Cortex of kidney (tissue), 1 donor: ENCODE results near the gene BZW1.
"Not testable (repeated sequence)": the region's sequence is repeated elsewhere in the genome, so short reads cannot be mapped to it uniquely, and the experiment has no call there.

Experiments
- DNase-seq: peaks from one replicate; lab custom pipeline; 2025; lab: John Stamatoyannopoulos, UW

BZW1 gene

DNA sequence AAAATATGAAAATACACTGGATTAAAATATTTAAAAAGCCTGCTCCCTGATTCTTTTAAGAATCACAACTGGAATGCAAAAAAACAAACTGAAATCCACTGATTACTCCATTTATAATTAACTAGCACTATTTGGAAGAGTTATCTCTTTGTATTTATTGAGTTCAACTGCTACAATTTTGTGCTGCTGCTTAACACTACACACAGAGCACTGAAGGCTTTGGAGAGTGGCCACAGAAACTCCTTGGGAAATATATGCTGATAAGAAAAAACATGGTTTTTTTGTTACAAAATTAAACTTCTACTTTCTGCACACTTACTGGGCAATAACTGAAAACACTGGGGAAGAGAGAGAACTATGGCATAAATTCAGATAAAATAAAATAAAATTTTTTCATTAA lies 19.8 kb upstream of the BZW1 start:
- DNase-seq = no peak

DNA sequence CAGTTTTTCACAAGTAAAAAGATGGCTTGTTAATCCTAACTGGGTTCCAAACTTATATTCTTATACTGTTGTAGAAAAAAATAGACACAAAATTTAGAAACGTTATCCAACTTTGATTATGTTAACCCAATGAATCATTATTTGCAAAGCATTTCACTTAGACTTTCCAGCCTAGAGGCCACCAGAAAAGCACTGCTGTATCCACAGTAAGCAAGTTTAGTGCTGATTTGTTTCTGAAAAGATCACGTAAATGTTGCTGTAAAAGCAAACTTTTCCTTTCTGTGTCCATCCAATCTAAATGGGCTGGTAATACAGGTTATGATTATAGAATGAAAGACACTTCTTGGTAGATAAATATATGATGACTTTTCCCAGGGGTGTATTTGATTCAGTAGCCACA lies 17.6 kb upstream of the BZW1 start:
- DNase-seq = no peak

DNA sequence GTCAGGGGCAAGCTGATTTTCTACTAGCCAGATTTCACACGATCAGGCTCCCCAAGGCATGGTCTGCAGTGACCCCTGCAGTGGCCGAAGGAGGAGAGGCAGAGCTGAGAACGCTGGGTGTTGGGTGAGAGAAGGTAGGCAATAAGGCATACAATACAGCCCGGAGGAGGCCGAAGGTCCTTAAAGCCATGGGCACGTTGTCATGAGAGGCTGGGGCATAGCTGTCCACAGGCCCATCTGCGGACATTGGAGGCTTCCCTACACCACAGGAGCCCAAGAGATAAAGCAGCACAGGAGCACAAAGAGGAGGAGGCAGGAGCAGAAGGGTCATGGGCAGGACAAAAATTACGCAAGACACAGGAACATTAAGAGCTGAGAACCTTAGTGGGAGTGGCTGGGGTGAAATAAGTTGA lies 16.7 kb upstream of the BZW1 start:
- no peak for DNase-seq

DNA sequence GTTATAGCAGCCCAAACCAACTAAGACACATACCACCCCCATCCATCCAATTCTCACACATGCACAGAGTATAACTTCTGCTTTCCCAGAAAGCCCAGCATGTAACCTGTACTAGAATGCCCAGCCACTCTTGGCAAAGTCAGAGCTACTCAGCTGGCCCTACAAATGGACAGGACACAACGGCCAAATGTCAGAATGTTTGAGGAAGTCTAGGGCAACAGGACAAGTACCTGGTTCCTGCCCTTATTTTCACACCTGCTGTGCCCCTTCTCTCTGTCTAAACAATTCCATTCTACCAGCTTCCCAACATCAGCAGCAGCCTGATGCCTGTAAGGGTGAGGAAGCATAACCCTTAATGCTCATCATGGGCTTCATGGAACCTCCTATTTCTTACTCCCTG lies 15.1 kb upstream of the BZW1 start:
- no peak for DNase-seq

DNA sequence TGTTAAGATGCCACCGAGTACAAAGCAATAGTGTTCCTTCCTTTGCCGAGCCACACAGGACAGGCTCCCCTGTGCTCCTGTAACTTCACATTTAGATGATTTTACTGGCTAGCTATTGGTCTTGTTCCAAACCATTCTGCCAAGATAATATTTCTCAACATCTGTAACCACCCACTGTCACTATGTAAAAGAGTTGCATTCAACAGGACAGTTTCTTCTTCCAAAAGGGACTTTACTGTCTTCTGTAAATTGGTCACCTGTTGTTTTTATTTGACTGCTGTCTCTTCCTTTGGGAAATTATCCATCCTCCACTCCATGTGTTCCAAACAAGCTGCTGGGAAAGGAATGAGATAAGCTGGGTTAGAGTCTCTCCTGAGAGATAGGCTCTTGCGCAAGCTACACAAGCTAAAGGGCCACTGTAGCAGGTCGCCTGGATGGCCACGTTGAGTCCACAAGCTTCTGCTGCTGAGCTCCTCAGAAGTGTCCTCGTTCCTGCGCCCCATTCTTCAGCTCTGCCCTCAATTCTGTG lies 14.4 kb upstream of the BZW1 start:
- no peak for DNase-seq

DNA sequence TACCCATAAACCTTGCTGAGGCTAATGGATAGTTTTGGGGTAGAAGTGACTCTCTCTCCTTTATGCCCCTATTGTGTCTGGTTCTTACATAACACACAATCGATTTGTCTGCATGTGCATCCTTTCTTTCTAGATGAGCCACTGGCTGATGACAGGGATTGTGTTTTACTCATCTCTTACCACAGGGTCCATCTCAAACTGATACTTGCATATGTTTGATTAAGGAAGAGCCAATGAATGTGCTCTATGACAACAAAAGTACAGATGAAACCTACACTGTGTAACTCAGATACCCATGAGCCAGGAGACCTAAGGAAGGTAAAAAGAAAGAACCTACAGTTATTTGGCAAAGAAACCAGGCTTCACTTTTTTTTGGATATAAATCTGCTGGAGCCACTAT lies 13.2 kb upstream of the BZW1 start:
- DNase-seq = no peak

DNA sequence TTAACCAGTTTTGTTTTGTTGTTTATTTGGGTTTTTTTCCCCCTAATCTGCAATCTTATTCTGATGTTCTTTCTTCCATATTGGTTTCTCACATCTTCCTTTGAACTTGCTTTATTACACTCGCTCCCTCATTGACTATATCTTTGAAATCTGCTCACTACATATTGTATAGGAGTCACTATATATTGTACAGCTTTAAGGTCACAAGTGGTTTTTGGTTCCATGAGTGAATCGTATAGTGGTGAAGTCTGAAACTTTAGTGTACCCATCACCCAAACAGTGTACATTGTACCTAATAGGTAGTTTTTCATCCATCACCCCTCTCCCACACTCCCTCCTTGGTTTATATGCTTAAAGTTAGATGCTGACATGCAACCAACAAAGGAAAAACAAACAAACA lies 11.3 kb upstream of the BZW1 start:
- no peak for DNase-seq

DNA sequence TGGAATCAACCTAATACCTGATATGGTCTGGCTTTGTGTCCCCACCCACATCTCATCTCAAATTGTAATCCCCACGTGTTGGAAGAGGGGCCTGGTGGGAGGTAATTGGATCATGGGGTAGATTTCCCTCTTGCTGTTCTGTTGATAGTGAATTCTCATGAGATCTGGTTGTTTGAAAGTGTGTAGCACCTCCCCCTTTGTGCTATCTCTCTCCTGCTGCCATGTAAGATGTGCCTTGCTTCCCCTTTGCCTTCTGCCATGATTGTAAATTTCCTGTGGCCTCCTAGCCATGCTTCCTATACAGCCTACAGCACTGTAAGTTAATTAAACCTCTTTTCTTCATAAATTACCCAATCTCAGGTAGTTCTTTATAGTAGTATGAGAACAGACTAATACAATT lies 10.3 kb upstream of the BZW1 start:
- not testable (repeated sequence) for DNase-seq

DNA sequence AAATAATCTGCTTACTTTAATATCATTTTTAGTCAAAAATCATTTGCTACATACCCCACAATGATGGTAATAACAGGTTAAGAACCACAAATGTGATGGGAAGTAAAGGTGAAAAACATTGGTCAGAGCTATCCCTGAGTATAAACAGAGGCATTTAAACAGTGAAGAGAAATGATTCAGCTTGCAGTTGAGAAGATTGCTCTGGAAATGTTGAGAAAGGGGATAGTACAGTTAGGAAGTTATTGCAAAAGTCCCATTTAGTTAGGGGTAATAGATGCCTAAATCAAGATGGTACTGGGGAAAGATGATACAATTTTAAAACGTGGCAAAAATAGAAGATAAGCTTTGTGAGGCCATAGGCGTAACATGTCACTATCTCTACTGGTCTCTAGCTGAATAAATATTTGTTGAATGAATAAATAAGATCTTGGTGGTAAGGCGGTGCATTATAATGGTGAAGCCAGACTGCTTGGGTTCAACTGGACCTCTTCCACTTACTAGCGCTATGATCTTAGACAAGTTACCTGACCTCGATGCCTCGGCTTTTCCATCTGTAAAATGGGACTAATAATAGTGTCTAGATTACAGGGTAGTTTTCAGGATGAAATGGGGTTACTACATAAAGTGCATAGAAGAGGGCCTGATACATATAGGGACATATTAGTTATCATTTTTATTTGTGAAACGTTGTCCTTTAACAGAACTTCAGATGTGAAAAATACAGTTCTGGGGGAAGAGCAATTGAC lies 2.0 kb upstream of the BZW1 start:
- DNase-seq = no peak

DNA sequence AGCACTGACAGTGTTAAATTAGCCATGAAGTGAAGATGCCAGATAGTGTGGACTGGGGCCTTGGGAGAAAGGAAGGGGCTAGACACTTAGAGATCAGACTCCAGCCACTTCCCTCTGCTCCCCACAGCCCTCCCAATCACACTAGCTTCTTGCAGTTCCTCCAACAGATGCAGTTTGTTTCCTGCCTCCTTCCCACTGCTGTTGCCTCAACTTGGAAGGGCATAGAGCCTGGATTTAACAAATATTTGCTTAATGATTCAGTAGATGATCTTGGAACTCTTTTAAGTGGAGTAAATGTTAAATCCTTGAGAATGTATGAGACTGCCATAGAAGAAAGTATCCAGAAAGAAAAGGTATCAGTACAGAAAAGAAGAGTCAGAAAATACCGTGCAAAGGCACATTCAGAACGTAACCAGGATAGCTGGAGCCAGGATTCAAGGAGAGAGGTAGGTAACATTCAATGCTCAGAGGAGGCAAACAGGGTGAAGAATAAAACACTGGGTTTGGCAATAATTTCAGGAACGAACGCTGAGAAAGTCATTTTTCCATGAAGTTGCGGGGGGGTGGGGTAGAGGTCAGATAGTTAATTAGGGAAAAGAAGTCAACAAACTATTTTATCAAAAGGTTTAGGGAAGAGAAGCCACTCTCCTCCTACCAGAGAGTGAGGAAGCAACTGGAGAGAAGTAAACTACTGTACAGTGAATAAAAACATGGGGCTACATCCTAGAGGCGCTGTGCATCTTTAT lies 1.3 kb upstream of the BZW1 start:
- no peak for DNase-seq

DNA sequence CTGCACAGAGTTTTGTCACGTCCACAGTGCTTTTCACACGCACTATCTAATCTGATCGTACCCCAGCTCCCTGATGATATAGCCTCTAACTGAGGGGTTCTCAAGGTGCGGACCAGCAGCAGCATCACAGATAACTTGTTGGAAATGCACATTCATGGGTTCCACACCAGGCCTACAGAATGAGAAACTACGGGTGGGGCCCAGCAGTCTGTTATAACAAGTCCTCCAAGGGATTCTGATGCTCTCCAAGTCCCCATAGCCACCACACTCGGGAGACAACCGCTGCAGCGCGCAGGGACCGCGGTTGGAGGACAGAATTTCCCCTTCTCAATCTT lies 745 bp upstream of the BZW1 start:
- peak; percentile 32 for DNase-seq

DNA sequence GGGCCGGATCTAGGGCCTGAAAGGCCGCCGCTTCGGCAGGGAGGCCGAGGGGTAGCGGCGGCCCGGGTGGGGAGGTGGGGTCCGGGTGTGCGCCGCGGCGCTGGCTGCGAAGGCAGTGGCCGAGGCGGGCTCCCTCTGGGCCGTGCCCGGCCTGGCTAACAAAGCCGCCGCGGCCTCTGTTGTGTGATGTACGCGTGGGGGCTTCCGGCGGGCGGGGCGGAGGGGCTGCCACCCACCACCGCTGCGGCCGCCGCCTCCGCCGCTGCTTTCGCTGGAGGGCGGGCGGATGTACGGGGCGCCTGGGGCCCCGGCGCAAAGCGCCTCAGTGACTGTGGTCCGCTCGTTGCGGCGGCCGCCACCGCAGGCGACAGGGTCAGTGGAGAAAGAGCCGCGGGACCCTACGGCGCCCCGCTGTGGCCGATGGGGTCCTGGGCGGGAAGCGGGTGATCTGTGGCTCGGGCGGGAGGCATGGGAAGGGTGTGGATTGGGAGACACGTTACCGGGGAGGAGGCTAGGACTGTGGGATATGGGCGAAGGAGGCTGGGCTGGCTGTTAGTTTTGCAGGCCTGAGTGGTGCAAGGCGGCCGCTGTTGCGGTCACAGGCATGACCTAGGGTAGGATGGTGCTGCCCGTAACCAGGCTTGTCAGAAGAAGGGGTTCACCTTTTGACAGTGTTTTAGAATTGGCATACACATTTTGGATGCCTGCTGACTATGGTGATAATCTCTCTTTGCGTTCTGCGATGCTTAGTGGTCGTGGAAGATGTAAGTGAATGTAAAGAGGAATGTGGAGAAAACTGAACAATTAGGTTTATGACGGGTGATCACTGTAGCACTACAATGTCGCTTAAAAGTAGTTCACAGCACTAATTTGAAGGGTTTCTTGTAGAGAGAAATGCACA lies 662 bp downstream of the BZW1 start:
- no peak for DNase-seq

DNA sequence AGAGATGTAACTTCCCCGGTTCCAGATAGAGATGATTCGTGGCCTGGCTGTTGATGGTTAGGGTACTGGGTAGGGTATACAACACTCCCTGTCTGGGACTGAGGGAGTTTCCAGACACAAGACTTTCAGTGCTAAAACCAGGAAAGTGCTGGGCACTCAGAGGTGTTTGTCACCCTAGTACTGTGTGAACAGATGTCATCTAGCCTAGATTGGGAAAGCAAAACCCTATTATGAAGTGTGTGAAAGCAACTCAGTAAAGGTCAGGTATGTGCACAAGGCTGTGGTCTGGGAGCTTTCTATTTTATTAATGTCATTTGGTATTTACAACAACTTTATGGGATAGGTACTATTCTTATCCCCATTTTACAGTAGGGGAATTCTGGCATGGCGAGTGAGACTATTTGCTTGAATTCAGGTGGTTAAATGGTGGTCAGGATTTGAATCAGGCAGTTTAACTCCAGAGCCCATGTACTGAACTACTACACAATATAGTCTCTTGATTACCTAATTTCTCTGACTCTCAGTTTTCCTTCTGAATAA lies 2.6 kb downstream of the BZW1 start:
- DNase-seq = no peak

DNA sequence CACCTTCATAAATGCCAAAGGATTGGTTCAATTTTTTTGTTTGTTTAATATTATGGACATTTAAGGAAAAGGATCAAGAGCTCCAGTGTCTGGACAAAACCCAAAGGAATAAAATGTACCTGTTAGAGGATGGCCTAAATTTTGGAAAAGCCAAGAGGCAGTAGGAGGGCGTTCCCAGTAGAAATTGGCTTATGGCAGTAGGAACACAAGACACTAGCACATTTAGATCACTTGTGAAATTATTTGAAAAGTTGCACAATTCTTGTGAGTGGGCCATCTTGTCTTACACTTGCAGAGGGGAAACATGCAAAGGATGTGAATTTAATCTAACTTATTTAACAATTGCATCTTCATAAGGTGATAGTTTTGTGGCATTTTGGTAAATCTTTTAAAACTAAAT lies 3.2 kb downstream of the BZW1 start:
- DNase-seq = no peak

DNA sequence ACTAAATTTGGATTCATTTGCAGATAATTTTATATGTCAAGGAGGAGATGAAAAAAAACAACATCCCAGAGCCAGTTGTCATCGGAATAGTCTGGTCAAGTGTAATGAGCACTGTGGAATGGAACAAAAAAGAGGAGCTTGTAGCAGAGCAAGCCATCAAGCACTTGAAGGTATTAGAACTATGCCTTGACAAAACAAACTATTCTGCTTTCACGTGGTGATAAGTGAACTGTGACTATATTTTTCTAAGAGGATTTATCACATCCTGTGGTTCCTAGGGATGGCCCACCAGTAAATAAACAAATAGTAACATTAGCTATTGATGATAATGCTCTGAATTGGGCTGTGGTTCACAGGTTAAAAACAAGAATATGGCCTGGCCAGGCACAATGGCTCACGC lies 7.0 kb downstream of the BZW1 start:
- DNase-seq = not testable (repeated sequence)

DNA sequence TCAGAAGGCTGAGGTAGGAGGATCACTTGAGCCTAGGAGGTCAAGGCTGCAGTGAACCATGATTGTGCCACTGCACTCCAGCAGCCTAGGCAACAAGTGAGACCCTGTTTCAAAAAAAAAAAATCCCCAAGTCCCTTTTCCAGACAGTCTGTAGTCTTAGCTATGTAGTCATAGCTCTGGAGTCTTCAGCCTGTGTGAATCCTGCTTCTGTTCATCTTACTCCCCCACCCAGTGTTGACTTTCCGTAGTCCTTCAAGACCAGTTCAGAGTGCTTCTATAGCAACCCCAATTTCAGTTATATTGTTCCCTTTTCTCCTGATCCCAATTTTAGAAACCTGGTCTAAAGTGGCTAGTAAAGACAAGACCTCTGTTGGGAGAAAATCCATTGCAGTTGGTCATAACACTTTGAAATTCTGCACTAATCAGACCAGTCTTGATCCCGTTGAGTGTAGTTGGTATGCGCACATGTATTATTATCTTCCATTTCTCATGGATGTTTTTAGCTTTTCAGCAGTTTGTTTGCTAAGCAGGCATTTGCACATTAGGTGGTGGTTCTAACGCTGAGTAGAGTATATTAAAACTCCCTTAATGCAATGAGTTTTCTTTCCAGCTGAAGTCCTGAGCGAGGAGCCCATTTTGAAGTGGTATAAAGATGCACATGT lies 9.0 kb downstream of the BZW1 start:
- DNase-seq = no peak

DNA sequence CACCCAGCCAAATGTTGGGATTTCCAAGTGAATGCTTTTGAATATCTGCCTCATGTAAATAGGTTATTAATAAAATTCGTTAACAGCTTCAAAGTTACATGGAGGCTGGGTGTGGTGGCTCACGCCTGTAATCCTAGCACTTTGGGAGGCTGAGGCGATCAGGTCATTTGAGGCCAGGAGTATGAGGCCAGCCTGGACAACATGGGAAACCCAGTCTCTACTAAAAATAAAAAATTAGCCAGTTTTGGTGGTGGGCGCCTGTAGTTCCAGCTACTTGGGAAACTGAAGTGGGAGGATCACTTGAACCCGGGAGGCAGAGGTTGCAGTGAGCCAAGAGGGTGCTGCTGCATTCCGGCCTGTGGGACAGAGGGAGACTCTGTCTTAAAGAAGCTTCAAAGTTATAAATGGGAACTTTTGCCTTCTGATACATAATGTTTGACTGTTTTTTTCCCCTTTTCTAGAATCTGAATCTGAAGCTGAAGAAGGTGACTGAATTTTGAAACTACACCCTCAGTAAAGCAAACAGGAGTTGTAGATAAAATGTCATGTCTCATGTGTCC lies 10.1 kb downstream of the BZW1 start:
- no peak for DNase-seq

DNA sequence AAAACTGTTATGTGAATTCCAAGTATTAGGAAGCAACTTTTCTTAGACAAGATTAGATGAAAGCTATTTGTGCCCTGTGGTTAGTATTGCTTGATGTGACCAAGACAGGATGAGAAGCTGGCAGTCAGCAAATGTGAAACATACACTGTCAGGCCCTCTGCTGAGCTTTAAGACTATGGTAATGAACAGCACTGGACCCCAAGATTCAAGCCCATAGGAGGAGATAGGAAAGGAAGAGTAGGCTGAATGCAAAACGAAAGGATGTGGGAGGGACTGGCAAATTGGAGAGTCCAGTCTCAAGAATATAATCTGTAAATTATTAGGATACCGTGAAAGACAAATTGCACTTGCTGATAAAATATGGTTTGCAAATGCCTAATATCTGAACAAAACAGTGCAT lies 16.4 kb downstream of the BZW1 start:
- no peak for DNase-seq

DNA sequence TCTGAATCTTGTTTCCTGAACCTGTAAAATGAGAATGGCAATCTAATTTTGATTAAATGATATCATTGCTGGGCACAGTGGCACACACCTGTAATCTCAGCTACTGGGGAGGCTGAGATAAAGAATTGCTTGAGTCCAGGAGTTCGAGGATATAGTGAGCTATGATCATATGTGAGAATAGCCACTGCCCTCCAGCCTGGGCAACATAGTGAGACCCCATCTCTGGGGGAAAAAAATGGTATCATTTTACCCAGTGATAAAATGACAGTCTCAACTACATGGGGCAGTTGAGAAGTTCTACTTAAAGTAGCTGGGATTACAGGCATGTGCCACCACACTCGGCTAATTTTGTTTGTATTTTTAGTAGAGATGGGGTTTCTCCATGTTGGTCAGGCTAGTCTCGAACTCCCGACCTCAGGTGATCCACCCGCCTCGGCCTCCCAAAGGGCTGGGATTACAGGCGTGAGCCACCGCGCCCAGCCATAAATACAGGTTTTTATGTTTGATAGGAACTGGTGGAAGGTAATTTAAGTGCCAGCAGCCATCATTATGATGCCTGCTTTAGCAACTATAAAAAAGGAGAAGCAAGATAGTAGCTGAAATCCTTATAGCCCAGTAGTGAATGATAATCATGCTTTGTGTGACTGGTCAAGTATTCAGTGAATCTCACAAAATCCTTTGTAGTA lies 17.0 kb downstream of the BZW1 start:
- DNase-seq = no peak

DNA sequence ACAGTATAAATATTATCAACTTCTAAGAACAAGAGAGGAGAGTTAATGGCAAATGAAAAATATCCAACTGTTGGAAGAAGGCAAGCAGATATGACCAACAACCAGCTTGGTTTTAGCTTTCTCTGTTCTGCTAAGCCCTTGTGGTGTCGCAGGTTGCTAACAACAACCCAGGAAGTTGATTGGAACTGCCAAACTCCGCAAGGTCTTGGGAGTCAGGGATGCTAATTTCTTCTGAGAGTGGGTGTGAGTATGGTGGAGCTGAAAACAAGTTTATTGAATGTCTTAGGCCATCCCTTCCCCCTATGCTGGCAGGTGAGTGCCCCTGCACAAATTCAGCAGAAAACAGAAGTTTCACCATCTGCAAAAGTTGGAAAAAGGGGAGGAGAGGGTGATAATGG lies 17.5 kb downstream of the BZW1 start:
- DNase-seq = no peak

DNA sequence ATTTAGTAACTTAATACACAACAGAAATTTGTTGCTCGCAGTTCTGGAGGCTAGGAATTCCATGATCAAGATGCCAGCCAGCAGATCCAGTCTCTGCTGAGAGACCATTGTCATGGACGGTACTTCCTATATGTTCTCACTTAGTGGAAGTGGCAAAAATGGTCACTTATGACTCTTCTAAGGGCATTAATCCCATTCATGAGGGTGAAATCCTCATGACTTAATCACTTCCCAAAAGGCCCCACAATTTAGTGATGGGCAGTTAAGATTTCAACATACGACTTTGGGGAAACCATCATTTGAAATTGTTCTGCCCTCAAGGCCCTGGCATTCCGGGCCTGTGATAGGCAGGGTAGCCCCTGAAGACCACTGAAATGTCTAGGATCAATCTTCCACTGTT lies 23.0 kb downstream of the BZW1 start:
- DNase-seq = no peak
